Stimulated activated CD8-positive, alpha-beta memory T cell treated with anti-CD3 and anti-CD28 coated beads, Interleukin-12 subunit alpha, Interleukin-12 subunit beta, amount 100 ng/mL, for 24 hours (primary cell): Measurements from ENCODE around the gene GRK5.
A peak's percentile ranks its signal among the peaks of the same experiment; 100 is the strongest.
"Not testable (repeated sequence)": the region's sequence is repeated elsewhere in the genome, so short reads cannot be mapped to it uniquely, and the experiment has no call there.

Source experiments
- DNase-seq: peaks from one replicate; pipeline ENCODE4 v3.0.0-alpha.2; 2020; ENCODE audit errors: extremely low read depth

Gene GRK5

GRCh38 chr10:119207366-119207666 is at the start of gene GRK5:
Gene GRK5, plus strand, starts transcription at chr10:119207571. Its CDS starts 347 bp downstream, at chr10:119207918.
- peak; percentile 87 for DNase-seq

GRCh38 chr10:119159332-119159731 is 48.0 kb upstream of the GRK5 start:
- no peak for DNase-seq

- no peak for DNase-seq
Measured at GRCh38 chr10:119161680-119162451, 45.5 kb upstream of the GRK5 start.

GRCh38 chr10:119162452-119163092 is 44.8 kb upstream of the GRK5 start:
- no peak for DNase-seq

GRCh38 chr10:119165171-119166117 is 41.9 kb upstream of the GRK5 start, which contains the start of gene SFXN4:
Gene SFXN4, minus strand, starts transcription at chr10:119165714. Its CDS starts 67 bp downstream, at chr10:119165647.
- DNase-seq, result peak; percentile 53

GRCh38 chr10:119166118-119166500 is 41.3 kb upstream of the GRK5 start:
- no peak for DNase-seq

GRCh38 chr10:119166564-119166963 is 40.8 kb upstream of the GRK5 start:
- DNase-seq, result no peak

- no peak for DNase-seq
Measured at GRCh38 chr10:119167041-119167440, 40.3 kb upstream of the GRK5 start.

- DNase-seq, result no peak
Measured at GRCh38 chr10:119174109-119174508, 33.3 kb upstream of the GRK5 start.

GRCh38 chr10:119176166-119176565 is 31.2 kb upstream of the GRK5 start:
- DNase-seq, result no peak

- no peak for DNase-seq
Measured at GRCh38 chr10:119177708-119178371, 29.5 kb upstream of the GRK5 start.

- DNase-seq, result peak; percentile 83
Measured at GRCh38 chr10:119178372-119179119, 28.8 kb upstream of the GRK5 start, which contains the start of gene PRDX3. Gene PRDX3, minus strand, starts transcription at chr10:119178812. Its CDS starts 22 bp downstream, at chr10:119178790.

- DNase-seq, result not testable (repeated sequence)
Measured at GRCh38 chr10:119180850-119181400, 26.4 kb upstream of the GRK5 start.

GRCh38 chr10:119183664-119184412 is 23.5 kb upstream of the GRK5 start:
- no peak for DNase-seq

GRCh38 chr10:119189811-119190282 is 17.5 kb upstream of the GRK5 start:
- no peak for DNase-seq

- DNase-seq, result no peak
Measured at GRCh38 chr10:119190353-119190752, 17.0 kb upstream of the GRK5 start.

- no peak for DNase-seq
Measured at GRCh38 chr10:119190954-119191785, 16.2 kb upstream of the GRK5 start.

GRCh38 chr10:119191881-119192280 is 15.5 kb upstream of the GRK5 start:
- DNase-seq, result no peak

- no peak for DNase-seq
Measured at GRCh38 chr10:119197921-119198320, 9.4 kb upstream of the GRK5 start.
